ENCODE data around the gene FOXJ1.

DNA sequence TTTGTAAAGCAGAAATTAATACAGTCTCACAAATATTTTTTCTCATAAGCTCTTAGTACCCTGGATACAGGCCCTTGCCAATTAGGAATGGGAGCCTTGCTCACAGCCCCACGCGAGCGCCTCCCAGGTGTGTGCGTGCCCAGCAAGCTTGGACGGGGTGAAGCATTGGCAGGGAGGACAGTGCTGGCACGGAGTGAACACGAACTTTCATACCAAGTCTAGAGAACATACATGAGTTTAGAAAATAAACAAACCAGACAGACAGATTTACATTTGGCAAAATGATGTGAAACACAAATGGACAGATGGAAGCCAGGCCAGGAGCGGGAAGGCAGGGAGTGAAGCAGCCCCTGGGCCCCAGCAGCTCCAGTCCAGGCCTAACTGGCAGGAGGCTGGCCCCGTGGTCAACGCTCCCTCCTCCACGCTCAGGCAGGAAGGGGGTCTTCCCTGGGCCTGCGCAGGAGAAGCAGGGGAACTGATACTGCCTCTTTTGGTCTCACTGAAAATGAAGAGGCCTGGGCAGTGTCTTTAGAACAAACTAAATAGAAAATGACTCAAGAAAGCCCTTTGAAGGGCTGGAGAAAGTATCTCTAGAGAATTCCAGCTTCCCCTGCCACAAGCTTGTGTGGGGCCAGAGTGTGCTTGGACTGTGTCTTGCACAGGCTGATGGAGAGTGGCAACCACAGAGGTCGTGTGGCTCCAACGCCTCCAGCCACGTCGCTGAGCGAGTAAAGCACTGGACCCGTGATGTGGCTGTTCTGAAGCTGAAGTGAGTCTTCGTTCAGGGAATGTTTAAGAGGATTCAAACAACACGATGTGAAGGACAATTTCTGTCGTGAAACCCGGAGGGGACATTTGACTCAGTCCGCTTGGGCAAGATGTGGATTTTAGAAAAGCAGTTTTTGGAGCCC is 9.9 kb upstream of the FOXJ1 start:
- TF ChIP-seq EZH2 (IDR thresholded peaks at IDR 0.05; ENCODE audit: insufficient read depth, poor library complexity, severe bottlenecking) (no peak), EZH2phosphoT487 (IDR thresholded peaks at IDR 0.05; ENCODE audit: insufficient read depth, low read depth) (no peak)

All from GM23248 (cell line).